Heart left ventricle (tissue), 16 donors: ENCODE data around the gene BEND7. TPM values are rescaled to one million over a fixed set of nuclear protein-coding genes. Genes with fewer than 3 reads are reported as not detected.

Experiments
- ATAC-seq, 4 donors: fragments of 200-7000 bp; cut with Tn5 transposase; one replicate each; pipeline ENCODE4 v1.9.1; 2020 to 2022; ENCODE audit warnings: moderate library complexity in 4 of 4, mild to moderate bottlenecking in 3 of 4, moderate number of reproducible peaks in 1 of 4
- DNase-seq, 5 donors: peaks; one replicate each; pipeline ENCODE4 v3.0.0-alpha.2; 2020
- H3K27ac ChIP-seq, 12 donors: fragments of 200-600 bp; sonication (generic) in 4 of 12; one replicate each; pipeline versions ENCODE4 v1.5.0 to v1.8.0; 2016 to 2022; ENCODE audit warnings: mild to moderate bottlenecking in 2 of 12
- H3K27me3 ChIP-seq, 9 donors: fragments of 200-600 bp; sonication (generic) in 2 of 9; one replicate each; pipeline versions ENCODE4 v1.5.1 to v1.8.0; 2016 to 2022; ENCODE audit warnings: mild to moderate bottlenecking in 3 of 9
- H3K36me3 ChIP-seq, 9 donors: fragments of 200-600 bp; sonication (generic) in 2 of 9; one replicate each; pipeline versions ENCODE4 v1.5.0 to v1.8.0; 2018 to 2022; ENCODE audit warnings: mild to moderate bottlenecking in 2 of 9
- H3K4me1 ChIP-seq, 12 donors: fragments of 200-600 bp; sonication (generic) in 4 of 12; one replicate each; pipeline versions ENCODE4 v1.5.0 to v1.8.0; 2016 to 2022; ENCODE audit warnings: mild to moderate bottlenecking in 3 of 12
- H3K4me3 ChIP-seq, 12 donors: fragments of 200-600 bp; sonication (generic) in 4 of 12; one replicate each; pipeline versions ENCODE4 v1.5.0 to v1.8.0; 2017 to 2022; ENCODE audit warnings: mild to moderate bottlenecking in 9 of 12, moderate library complexity in 4 of 12
- H3K9me3 ChIP-seq, 12 donors: fragments of 200-600 bp; sonication (generic) in 4 of 12; one replicate each; pipeline versions ENCODE4 v1.5.0 to v1.8.0; 2016 to 2022; ENCODE audit warnings: mild to moderate bottlenecking in 1 of 12
- CTCF ChIP-seq, 12 donors: fragments of 200-600 bp; sonication (generic) in 4 of 12; IDR thresholded peaks; one replicate each; pipeline versions ENCODE4 v1.5.0 to v1.8.0; 2018 to 2022; ENCODE audit warnings: antibody characterized with exemption in 12 of 12, mild to moderate bottlenecking in 5 of 12
- POLR2A ChIP-seq, 2 donors: fragments of 450-650 bp; IDR thresholded peaks; one replicate each; pipeline ENCODE4 v1.6.1; 2017; ENCODE audit warnings: antibody characterized with exemption in 2 of 2, mild to moderate bottlenecking in 2 of 2, moderate library complexity in 2 of 2
- WGBS, 4 donors: extraction: QIAGEN DNeasy Blood & Tissue Kit in 2 of 4; methylation state at CpG; one replicate each; pipeline versions ENCODE4 v1.1.5 to v1.1.7; 2013 to 2018; 5-methylcytosine and 5-hydroxymethylcytosine counted together
- intact Hi-C, 10 donors: fragments of 100-400 bp; cut with DNase I; formaldehyde crosslinking; loops; one replicate each; pipeline versions ENCODE4 v1.11.1 to v1.14.2; 2022
- polyA plus RNA-seq, 2 donors: library from polyadenylated mRNA; stranded (reverse); fragments of 200-250 nt; gene quantifications; one replicate each; pipeline ENCODE4 v1.2.3, GENCODE V29; 2013
- total RNA-seq, 9 donors: library from RNA; depleted of rRNA in 2 of 9; stranded (reverse); fragments of >200 nt in 2 of 9; fragmentation: NEBNext Ultra II Directional in 3 of 9; extraction: Animal tissue kit (Norgen Biotek cat#: 25700) in 3 of 9; gene quantifications; one replicate each; pipeline versions ENCODE4 v1.1.0 to v1.2.4, GENCODE V29; 2016 to 2023
- donor health status: ischemic (EF 13 %, LVEDD 7.1; RV severe dilation, severe dysfunction).
- donor health status: healthy with polysubstance abuse.
- donor health status: DM: no; HTN: yes; CAD: no.
- donor health status: DM: no; HTN: no; CAD: no.
- donor health status: ischemic (EF 25% LVEDD 6.9; RV normal size, moderate dysfunction).
- donor health status: ischemic (EF 25% LVEDD 5.7; RV mildly dilated, moderate dysfunction).
- donor health status: healthy.
- donor health status: DM: yes; HTN: yes; CAD: no.
- donor health status: ischemic (EF 35%, LVEDD 5.7; RV mildly dilated, moderate dysfunction).
- donor health status: nonischemic (EF 11% LVEDD 7.7; RV severe dilation, severe dysfunction).
- donor health status: DM: yes; HTN: yes; CAD: no.
- donor health status: PGD.
- donor health status: ischemic (EF 29% LVEDD 5.4; RV normal size, mild dysfunction).
- donor health status: nonischemic (EF 23%, LVEDD 6.1; RV moderate dilation, normal function).

Gene BEND7
- total and polyA plus RNA-seq, 11 donors, result 5.5 to 30.5 (median 11.9) TPM

- WGBS, 4 donors, result 88 to 93% (median 90%) methylated on average over 5 of the region's 5 CpGs
- intact Hi-C loops, result loop anchor here in 2 of 10 donors (5.0 to 10.0 kb wide), 2 partner anchors 73 to 351 kb away; partner anchors contain the start of gene MCM10 (in 1 of the 2)
Observed at GRCh38 chr10:13515467-13515866, 13.3 kb downstream of the BEND7 start.

DNA sequence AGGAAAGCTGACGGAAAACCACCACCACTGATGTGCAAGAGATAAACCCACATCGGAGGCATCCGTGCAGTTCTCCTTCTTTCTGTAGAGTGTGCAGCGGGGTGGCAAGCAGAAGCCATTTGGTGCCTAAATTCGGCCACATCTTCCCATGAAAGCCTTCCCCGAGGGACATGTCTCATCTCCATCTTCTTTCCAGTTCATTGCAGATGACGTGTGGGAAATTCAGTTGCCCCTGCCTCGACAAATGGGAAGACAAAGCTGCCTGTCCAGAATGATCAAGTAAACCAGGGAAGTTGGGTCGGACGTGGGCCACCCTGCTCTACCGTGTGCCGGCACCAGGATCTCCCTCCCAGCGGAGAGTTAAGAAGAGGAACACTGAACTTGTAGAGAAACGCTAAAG lies 14.5 kb downstream of the BEND7 start:
- H3K27me3 ChIP-seq, result no peaks in the 10 kb centered on the region
- DNase-seq (no peak), ATAC-seq (no peak)
- no peak overlapping the region for H3K27ac ChIP-seq
- H3K4me1 ChIP-seq, result peaks cover 0 to 6% (median 0%) of the 10 kb centered on the region in 12 donors
- no peak for TF ChIP-seq CTCF (IDR thresholded peaks at IDR 0.05)
- TF ChIP-seq POLR2A (IDR thresholded peaks at IDR 0.05), result no peak
- intact Hi-C loops, result loop anchor here in 1 of 10 donors (10.0 kb wide), 1 partner anchor 349 kb away; the partner anchor contains the start of gene MCM10
- H3K9me3 ChIP-seq, result no peaks in the 10 kb centered on the region
- WGBS, 4 donors, result 93 to 96% (median 95%) methylated on average over 14 of the region's 14 CpGs
- H3K4me3 ChIP-seq, result no peak overlapping the region
- H3K36me3 ChIP-seq, result peaks cover 0 to 8% (median 0%) of the 10 kb centered on the region in 9 donors

More at GRCh38 chr10:13515467-13515866, 13.3 kb downstream of the BEND7 start:
- Histone ChIP-seq H3K4me1 (peaks cover 0 to 6% (median 0%) of the 10 kb centered on the region in 12 donors), H3K27me3 (no peaks in the 10 kb centered on the region), H3K36me3 (peaks cover 0 to 8% (median 0%) of the 10 kb centered on the region in 9 donors), H3K9me3 (no peaks in the 10 kb centered on the region), H3K27ac (no peak overlapping the region), H3K4me3 (no peak overlapping the region)
- no peak for TF ChIP-seq POLR2A (IDR thresholded peaks at IDR 0.05)
- TF ChIP-seq CTCF (IDR thresholded peaks at IDR 0.05), result no peak
- ATAC-seq (no peak), DNase-seq (no peak)

DNA sequence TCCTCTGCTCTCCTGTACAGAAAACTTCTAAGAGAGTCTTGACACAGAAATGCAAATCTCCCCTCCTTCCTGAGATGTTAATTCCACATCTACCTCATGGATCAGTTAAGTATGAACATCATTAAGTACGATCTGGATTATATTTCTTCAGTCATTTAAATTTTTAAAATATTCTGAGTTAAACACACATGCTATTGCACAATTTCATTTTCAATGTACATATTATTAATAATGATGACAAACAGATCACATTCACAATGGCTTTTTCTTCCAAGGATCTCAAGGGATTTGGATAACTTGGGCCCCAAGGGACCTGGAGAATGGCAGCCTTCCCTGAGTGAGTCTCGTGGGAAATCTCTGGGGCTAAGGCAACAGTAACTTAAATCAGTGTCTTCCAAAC lies 16.2 kb downstream of the BEND7 start:
- Histone ChIP-seq H3K4me1 (peaks cover 0 to 4% (median 0%) of the 10 kb centered on the region in 12 donors), H3K27me3 (no peaks in the 10 kb centered on the region), H3K9me3 (no peaks in the 10 kb centered on the region), H3K27ac (no peak overlapping the region), H3K4me3 (no peak overlapping the region), H3K36me3 (peaks cover 0 to 8% (median 0%) of the 10 kb centered on the region in 9 donors)
- no peak for ATAC-seq
- DNase-seq, result no peak
- WGBS, 4 donors, result 34 to 44% (median 39%) methylated on average over 2 of the region's 2 CpGs
- TF ChIP-seq POLR2A (IDR thresholded peaks at IDR 0.05), result no peak
- no peak for TF ChIP-seq CTCF (IDR thresholded peaks at IDR 0.05)
- intact Hi-C loops, result loop anchor here in 1 of 10 donors (10.0 kb wide), 1 partner anchor 348 kb away; the partner anchor contains the start of gene MCM10

- Histone ChIP-seq H3K27ac (no peak overlapping the region), H3K4me1 (peaks cover 0 to 4% (median 0%) of the 10 kb centered on the region in 12 donors), H3K27me3 (no peaks in the 10 kb centered on the region), H3K4me3 (no peak overlapping the region), H3K9me3 (no peaks in the 10 kb centered on the region), H3K36me3 (peaks cover 0 to 8% (median 0%) of the 10 kb centered on the region in 9 donors)
- TF ChIP-seq POLR2A (IDR thresholded peaks at IDR 0.05), result no peak
- ATAC-seq (no peak), DNase-seq (no peak)
- intact Hi-C loops, result loop anchor here in 1 of 10 donors (10.0 kb wide), 1 partner anchor 347 kb away; the partner anchor contains the start of gene MCM10
- 90 to 93% (median 91%) methylated on average over 5 of the region's 5 CpGs for WGBS, 4 donors
Observed at GRCh38 chr10:13511409-13511808, 17.4 kb downstream of the BEND7 start.
